Rectal smooth muscle tissue (tissue), 1 donor: ENCODE measurements around the gene NF2.
A peak's percentile ranks its signal among the peaks of the same experiment; 100 is the strongest.

Experiments used
- H3K27ac ChIP-seq: one replicate; pipeline ENCODE4 v1.7.0; 2013; ENCODE audit warnings: low read depth, low read length, inconsistent platforms
- H3K27me3 ChIP-seq: one replicate; pipeline ENCODE4 v1.7.0; 2013; ENCODE audit warnings: low read length; ENCODE audit not compliant: control insufficient read depth, insufficient read depth
- H3K36me3 ChIP-seq: one replicate; pipeline ENCODE4 v1.7.0; 2013; ENCODE audit warnings: low read length; ENCODE audit not compliant: control insufficient read depth, insufficient read depth
- H3K4me1 ChIP-seq: one replicate; pipeline ENCODE4 v1.7.0; 2013; ENCODE audit warnings: low read length; ENCODE audit not compliant: control insufficient read depth, insufficient read depth
- H3K4me3 ChIP-seq: one replicate; pipeline ENCODE4 v1.7.0; 2013; ENCODE audit warnings: low read length
- H3K9ac ChIP-seq: one replicate; pipeline ENCODE4 v1.7.0; 2013; ENCODE audit warnings: low read length

The NF2 gene

DNA sequence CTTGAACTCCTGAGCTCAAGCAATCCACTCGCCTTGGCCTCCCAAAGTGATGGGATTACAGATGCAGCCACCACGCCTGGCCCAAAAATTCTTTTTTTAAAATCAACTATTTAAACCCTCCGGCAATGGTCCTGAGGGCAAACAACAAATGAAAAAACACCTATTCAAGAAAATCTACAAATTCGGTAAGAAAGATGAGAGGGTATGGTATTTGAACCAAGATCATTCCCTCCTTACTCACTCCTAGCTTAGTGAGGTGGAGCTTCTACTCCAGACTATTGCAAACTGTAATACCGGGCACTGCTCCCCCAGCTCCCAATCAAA lies 2.1 kb downstream of the NF2 start:
- Histone ChIP-seq H3K27me3 (no peaks in the 10 kb centered on the region), H3K36me3 (no peaks in the 10 kb centered on the region), H3K4me3 (no peak overlapping the region), H3K4me1 (peaks cover 9% of the 10 kb centered on the region), H3K27ac (no peak overlapping the region), H3K9ac (no peak overlapping the region)

DNA sequence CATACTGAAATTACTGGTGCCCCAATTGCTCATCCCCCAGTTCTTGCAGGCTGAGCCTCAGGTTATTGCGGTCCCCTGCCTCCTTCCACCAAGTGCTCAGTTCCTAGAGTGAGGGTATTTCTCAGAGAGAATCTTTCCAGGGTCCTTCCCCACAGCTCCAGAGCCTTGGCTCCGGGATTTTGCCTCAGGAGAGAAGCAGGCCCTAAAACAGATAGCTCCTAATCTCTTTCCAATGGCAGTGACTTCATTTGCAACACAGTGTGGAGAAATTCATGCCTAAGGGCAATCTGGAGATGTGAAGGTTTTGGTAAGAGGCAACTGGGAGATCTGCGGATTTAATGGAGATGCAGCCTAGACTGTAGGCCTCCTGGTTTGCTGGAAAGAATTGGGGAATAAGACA lies 2.9 kb downstream of the NF2 start:
- Histone ChIP-seq H3K27ac (no peak overlapping the region), H3K4me3 (no peak overlapping the region), H3K36me3 (no peaks in the 10 kb centered on the region), H3K9ac (no peak overlapping the region), H3K27me3 (no peaks in the 10 kb centered on the region), H3K4me1 (peaks cover 9% of the 10 kb centered on the region)

DNA sequence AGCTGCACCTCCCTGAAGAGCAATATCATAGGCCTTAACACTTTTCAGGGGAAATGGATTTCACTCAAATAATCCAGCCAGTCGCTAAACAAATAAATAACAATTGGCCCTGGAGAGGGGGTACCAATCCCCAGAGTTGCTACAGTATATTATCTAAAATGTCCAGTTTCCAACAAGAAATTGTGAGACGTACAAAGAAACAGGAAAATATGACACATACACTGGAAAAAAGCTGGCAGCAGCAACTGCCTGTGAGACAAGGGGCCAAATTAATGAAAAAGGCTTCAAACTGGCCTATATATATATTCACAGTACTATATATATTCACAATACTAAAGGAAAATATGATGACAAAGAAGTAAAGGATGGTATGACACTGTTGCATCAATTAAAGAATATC lies 4.0 kb downstream of the NF2 start:
- Histone ChIP-seq H3K4me1 (peaks cover 9% of the 10 kb centered on the region), H3K4me3 (no peak overlapping the region), H3K9ac (no peak overlapping the region)

DNA sequence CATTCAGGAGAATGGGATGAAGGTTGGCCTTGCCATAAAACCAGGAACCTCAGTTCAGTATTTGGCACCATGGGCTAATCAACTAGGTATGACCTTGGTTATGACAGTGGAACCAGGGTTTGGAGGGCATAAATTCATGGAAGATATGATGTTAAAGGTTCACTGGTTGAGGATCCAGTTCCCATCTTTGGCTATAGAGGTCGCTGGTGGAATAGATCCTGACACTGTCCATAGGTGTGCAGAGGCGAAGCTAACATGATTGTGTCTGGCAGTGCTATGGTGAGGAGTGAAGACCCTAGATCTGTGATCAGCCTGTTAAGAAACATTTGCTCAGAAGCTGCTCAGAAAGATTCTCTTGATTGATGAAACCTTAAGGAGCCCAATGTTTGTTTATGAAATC lies 5.7 kb downstream of the NF2 start:
- Histone ChIP-seq H3K4me1 (peaks cover 9% of the 10 kb centered on the region), H3K27ac (no peak overlapping the region), H3K9ac (no peak overlapping the region), H3K4me3 (no peak overlapping the region), H3K36me3 (no peaks in the 10 kb centered on the region), H3K27me3 (no peaks in the 10 kb centered on the region)

More for the DNA sequence above, 4.0 kb downstream of the NF2 start:
- Histone ChIP-seq H3K27me3 (no peaks in the 10 kb centered on the region), H3K36me3 (no peaks in the 10 kb centered on the region), H3K27ac (no peak overlapping the region)

DNA sequence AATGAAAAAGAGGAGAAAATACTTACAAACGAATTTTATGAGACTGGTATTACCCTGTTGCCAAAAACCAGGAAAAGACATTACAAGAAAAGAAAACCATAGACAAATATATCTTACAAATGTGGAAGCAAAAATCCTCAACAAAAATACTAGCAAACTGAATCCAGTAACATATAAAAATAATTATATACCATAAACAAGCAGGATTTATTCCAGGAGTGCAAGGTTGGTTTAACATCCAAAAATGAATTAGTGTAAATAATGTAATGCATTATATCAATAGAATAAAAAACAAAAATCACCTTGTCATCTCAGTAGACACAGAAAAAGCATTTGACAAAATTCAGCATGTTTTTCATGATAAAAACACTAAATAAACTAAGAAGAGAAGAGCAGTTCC lies 7.3 kb downstream of the NF2 start:
- H3K27me3 ChIP-seq, result no peaks in the 10 kb centered on the region
- H3K4me3 ChIP-seq, result no peak overlapping the region
- no peak overlapping the region for H3K27ac ChIP-seq
- H3K4me1 ChIP-seq, result peaks cover 2% of the 10 kb centered on the region
- H3K36me3 ChIP-seq, result no peaks in the 10 kb centered on the region
- H3K9ac ChIP-seq, result no peak overlapping the region

DNA sequence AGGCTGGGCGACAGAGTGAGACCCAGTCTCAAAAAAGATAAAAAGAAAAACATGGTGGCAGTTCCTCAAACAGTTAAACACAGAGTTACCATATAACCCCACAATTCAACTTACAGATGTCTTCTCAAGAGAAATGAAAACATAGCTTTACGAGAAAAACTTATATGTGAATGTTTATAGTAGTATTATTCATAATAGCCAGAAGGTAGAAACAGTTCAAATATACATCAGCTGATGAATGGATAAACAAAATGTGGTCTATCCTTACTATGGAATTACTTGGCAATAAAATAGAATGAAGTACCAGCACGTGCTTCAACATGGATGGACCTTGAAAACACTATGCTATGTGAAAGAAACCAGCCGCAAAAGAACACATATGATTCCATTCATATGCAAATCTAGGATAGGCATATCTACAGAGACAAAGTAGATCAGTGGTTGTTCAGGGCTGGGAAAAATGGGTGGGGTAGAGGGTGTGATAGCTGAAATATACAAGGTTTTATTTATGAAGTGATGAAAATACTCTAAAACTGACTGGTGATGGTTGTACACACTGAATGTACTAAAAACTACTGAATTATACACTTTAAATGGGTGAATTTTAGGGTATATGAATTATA lies 12.4 kb downstream of the NF2 start:
- H3K9ac ChIP-seq, result no peak overlapping the region
- peaks cover 6% of the 10 kb centered on the region for H3K4me1 ChIP-seq
- no peaks in the 10 kb centered on the region for H3K36me3 ChIP-seq
- H3K27me3 ChIP-seq, result no peaks in the 10 kb centered on the region
- no peak overlapping the region for H3K4me3 ChIP-seq
- H3K27ac ChIP-seq, result no peak overlapping the region

DNA sequence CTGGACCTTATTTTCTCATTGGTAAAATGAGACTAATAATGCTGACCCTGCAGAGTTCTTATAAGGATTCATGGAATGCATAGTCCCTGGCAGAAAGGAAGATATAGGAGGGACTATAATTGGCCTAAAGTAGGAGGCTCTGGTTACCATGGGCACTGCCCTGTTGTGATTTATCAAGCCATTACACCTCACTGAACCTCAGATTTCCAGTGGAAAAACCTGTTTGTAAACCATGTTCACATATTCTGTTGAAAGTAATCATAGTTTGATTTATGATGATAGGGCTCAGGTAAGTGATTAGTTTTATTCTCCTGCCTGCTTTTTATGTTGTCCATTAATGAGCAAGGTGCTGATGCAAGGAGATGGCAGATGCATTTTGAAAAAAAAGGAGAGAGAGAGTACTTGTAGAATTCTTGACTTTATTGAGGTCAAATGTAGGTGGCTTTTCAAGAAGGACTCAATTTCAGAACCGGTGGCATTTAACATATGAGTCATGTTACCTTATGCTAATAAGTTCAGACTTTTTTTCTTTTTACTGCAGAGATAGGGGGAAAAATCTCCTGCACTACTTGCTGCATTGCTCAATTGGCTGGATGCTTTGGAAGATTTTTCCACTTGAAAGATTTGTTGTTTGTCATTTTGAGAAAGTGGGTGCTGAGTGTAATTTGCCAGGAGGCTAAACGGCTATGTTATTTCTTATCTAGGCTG lies 14.6 kb downstream of the NF2 start:
- Histone ChIP-seq H3K27me3 (no peaks in the 10 kb centered on the region), H3K36me3 (no peaks in the 10 kb centered on the region), H3K9ac (no peak overlapping the region), H3K4me1 (peaks cover 6% of the 10 kb centered on the region), H3K27ac (no peak overlapping the region), H3K4me3 (no peak overlapping the region)

DNA sequence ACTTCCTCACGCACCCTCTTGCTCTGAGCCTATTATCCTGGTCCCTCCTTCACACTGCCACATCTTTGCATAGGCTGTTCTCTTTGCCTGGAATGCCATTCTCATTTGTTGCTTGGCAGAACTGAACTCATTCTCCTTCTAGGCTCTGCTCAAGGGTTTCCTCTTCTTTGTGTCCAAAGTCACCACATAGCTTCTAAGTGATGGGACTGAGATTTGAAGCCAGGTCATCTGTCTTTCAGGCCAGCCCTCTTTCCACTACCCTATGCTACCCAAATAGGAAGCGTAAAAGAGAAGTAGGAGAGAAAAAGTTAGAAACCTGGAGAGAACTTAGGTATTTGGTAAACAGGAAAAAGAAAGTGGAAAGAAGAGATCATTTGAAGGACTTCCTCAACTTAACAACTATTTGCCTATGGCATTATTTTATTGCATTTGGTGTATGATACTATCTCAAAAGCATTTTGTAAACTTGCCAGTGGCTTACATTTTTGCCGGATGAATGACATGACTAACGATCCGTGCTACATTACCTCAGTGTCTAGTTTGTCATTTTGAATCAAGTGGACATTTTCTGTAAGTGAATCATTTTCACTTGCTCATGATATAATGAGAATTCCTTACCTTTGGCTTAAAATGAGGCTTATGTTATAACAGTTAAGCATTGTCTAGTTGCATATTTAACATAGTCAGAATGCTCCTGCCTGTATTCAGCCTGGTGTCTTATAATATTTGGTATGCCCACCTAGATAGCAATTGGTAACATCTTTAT lies 18.5 kb downstream of the NF2 start:
- peaks cover 9% of the 10 kb centered on the region for H3K4me1 ChIP-seq

DNA sequence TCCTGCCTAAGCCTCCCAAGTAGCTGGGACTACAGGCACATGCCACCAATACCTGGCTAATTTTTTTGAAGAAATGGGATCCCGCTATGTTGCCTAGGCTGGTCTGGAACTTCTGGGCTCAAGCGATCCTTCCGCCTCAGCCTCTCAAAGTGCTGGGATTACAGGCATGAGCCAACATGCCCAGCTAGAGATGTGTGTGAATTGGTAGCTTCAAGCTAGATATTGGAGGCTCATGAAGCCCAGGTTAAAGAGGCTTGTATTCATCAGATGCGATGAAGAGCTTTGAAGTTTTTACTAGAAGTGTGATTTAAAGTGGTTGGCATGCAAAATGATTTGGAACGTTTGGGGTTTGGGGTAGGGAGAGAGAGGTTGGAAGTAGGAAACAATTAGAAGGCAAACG lies 19.6 kb downstream of the NF2 start:
- Histone ChIP-seq H3K4me3 (no peak overlapping the region), H3K27ac (no peak overlapping the region), H3K36me3 (no peaks in the 10 kb centered on the region), H3K4me1 (peaks cover 5% of the 10 kb centered on the region), H3K27me3 (no peaks in the 10 kb centered on the region), H3K9ac (no peak overlapping the region)

More for the DNA sequence above, 18.5 kb downstream of the NF2 start:
- no peaks in the 10 kb centered on the region for H3K36me3 ChIP-seq
- H3K27ac ChIP-seq, result no peak overlapping the region
- H3K9ac ChIP-seq, result no peak overlapping the region
- no peaks in the 10 kb centered on the region for H3K27me3 ChIP-seq
- no peak overlapping the region for H3K4me3 ChIP-seq

DNA sequence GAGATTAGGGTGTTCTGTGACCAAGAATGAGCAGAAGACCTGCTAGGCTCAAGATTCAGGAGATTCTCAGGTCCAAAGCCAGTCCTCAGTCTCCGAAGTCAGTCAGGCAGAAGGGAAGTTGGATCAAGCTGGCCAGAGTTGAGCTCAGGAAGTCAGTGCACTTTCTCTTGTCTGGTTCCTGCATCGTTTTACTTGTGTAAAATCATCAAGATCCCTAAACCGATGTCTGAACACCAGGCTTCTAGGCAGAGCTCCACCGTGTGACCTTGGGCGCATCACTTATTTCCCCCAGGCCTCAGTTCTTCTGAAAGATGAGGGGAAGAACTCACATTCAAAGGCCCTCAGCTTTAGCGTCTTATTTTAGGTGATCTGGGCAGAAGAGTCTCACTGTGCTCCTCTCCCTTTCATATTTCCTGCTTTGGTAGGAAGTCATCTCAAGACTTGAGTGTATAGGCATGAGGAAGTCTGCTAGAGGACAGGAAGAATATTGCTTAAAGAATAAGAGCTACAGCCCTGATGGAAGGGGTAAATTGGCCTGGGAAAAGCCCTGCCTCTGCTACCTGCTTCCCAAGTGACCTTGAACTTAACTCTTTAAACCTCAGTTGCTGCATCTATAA lies 20.2 kb downstream of the NF2 start:
- no peak overlapping the region for H3K27ac ChIP-seq

DNA sequence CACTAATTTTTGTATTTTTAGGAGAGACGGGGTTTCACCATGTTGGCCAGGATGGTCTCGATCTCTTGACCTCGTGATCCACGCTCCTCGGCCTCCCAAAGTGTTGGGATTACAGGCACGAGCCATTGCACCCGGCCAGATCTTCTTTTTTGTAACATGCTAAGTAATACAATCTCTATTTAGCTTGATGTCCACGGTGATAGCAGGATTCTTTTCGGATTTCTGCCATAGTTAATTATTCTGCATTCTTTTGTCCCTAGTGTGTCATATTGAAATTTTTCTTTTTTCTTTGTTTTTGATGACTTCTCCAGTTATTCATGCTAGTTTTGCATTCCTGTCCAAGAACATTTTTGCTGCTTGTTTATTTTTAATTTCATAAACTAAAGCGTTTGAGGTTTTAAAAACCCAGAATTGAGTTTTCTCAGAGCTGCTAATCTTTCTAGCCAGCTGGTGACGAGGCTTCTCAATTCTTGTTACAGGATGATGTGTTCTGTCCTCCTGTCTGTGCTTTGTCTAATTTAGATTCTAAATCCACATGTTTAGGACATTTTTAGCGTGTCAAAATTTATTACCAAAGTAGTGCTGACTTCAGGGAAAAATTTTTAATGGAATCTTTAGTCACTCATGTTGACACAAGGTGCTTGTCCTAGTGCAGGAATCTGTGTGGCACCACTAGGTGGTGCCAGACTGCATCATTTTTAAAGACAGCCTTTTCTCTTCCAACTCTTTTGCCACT lies 21.8 kb downstream of the NF2 start:
- peaks cover 9% of the 10 kb centered on the region for H3K4me1 ChIP-seq
- H3K36me3 ChIP-seq, result no peaks in the 10 kb centered on the region
- H3K4me3 ChIP-seq, result no peak overlapping the region
- H3K27ac ChIP-seq, result peak overlapping the region; percentile 38
- H3K27me3 ChIP-seq, result no peaks in the 10 kb centered on the region
- H3K9ac ChIP-seq, result no peak overlapping the region

More for the DNA sequence above, 20.2 kb downstream of the NF2 start:
- Histone ChIP-seq H3K9ac (no peak overlapping the region), H3K36me3 (no peaks in the 10 kb centered on the region), H3K27me3 (no peaks in the 10 kb centered on the region), H3K4me3 (no peak overlapping the region), H3K4me1 (peaks cover 2% of the 10 kb centered on the region)
